GM08714 (cell line): ENCODE measurements around the gene UNG.

Source experiments
- H3K4me3 ChIP-seq: fragments of 200-500 bp; sonication (Bioruptor generic); 2 replicates; pipeline ENCODE4 v1.5.1; 2014; ENCODE audit warnings: mild to moderate bottlenecking, low read length, inconsistent platforms
- ZNF274 ChIP-seq: IDR thresholded peaks from 2 replicates; pipeline ENCODE4 v1.6.1; 2012; ENCODE audit warnings: mild to moderate bottlenecking, low read depth, low read length

The UNG gene

GRCh38 chr12:109100741-109101140 lies 3.3 kb downstream of the UNG start:
- no peak for TF ChIP-seq ZNF274
- H3K4me3 ChIP-seq, result no peak overlapping the region

DNA sequence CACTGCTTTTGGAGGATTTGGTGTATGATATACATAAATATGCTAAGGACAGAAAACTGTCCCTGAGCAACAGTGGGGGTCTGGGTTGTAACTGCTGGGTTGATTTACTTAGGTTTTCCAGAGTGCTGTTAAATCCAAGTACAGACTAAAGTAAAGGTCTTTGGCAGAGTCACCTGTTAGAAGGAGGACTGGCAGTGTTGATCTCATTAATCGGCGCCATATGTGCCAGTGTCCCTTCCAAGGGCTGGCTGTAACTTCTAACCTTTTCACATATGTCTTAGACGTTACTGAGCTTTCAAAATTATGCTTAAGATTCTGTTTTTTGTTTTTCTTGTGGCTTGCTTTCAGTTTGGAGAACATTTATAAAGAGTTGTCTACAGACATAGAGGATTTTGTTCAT lies 5.1 kb downstream of the UNG start:
- no peak for TF ChIP-seq ZNF274
- H3K4me3 ChIP-seq, result no peak overlapping the region

DNA sequence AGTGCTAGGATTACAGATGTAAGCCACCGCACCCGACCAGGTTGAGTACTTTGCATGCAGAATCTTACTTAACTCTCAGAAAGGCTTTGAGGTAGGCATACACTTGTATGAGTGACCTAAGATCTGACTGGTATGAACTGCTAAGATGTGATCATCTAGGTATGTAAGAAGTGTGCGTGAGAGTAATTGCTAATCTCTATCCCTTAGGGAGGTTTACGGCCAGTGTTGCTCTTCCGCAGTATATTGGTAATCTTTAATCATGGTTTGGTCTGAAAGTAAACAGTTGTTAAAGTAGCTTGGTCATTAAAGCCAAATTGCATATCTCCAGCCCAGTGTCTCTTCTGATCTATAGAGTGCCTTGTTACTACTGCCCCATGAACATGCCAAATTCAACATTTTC lies 7.8 kb downstream of the UNG start:
- TF ChIP-seq ZNF274, result no peak
- no peak overlapping the region for H3K4me3 ChIP-seq

DNA sequence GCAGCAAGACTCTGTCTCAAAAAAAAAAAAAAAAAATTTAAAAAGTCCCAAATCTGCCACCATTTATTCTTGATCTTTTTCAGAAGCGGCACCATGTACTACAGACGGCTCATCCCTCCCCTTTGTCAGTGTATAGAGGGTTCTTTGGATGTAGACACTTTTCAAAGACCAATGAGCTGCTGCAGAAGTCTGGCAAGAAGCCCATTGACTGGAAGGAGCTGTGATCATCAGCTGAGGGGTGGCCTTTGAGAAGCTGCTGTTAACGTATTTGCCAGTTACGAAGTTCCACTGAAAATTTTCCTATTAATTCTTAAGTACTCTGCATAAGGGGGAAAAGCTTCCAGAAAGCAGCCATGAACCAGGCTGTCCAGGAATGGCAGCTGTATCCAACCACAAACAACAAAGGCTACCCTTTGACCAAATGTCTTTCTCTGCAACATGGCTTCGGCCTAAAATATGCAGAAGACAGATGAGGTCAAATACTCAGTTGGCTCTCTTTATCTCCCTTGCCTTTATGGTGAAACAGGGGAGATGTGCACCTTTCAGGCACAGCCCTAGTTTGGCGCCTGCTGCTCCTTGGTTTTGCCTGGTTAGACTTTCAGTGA lies 12.5 kb downstream of the UNG start:
- TF ChIP-seq ZNF274, result no peak
- no peak overlapping the region for H3K4me3 ChIP-seq

DNA sequence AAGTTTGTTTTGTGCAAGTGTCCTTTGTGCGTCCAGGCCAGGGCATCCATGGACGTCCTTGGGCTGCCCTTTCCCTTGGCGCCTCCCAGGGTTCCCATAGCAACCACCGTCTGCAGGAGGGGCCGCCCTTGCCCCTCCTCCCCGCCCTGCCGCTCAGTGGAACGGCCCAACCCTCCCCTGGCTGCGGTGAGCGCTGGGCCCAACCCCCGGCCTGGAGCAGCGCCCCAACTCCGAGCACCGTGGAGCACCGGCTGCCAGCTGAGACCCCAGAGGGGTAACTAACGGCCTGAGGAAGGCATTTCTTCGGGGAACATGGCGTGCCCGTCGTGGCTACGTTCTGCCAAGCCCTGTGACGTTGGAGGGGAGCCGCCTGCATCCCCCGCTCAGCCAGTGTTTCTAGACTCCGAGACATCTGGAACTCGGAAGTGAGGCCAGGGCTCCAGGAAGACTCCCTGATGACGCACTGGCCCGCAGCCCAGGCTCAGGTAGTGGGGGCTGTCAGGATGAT lies 13.6 kb downstream of the UNG start:
- peak overlapping the region; percentile 39; the same call in 1 of the 2 replicates for H3K4me3 ChIP-seq
- TF ChIP-seq ZNF274, result no peak

DNA sequence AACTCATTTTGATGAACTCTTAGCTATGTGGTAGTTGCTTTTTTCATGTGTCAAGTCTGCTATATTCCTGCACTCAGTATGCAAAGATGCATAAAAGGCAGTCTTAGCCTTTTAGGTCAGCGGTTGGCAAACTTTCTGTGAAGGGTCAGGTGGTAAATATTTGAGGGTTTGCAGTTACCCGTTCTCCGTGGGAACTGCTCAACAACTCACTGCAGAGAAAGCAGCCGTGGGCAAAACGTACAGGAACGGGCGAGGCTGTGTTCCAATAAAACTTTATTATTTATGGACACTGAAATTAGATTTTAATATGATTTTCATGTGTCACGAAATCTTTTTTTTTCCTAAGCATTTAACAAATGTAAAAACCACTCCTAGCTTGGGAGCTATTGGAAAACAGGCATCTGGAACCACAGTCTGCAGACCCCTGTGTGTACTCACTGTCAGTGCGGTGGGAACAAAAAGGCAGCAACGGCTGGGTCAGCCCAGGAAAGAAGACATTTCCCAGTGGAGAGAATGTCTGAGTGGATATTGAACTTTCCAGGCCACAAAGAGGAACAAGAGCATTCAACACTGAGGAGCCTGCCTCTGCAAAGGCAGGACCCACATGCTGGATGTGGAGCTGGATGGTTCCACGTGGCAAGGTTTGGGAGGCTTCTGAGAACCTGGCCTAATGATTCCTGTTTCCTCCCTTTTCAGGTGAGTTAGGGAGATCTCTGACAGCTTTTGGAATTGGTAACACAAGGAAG lies 15.5 kb downstream of the UNG start:
- no peak overlapping the region for H3K4me3 ChIP-seq
- TF ChIP-seq ZNF274, result no peak

DNA sequence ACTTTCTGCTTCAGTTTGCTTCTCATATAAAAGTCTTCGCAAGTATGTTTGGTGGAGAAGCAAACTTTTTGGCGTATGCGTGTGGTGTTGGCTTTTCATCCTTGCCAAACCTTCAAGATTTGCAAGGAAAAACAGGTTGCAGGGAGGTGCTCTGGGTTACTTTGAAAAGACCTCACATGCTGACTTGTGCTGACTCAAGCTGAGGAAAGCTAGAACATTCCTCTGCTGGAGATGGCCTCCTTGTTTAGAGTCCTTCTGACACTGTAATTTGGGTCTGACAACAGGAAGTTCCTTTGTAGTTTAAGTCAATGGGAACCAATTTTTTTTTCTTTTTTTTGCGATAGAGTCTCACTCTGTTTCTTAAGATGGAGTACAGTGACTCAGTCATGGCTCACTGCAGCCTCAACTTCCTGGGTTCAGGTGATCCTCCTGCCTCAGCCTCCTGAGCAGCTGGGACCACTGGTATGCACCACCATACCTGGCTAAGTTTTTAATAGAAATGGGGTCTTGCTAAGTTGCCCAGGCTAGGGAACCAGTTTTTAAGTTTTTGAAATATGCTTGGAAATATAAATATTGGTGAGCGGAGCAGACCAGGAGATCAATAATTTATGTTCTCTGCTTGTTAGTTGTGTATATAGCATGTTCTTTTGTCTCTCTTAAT lies 16.4 kb downstream of the UNG start:
- TF ChIP-seq ZNF274, result no peak

GRCh38 chr12:109114644-109115043 lies 17.2 kb downstream of the UNG start:
- no peak for TF ChIP-seq ZNF274
- no peak overlapping the region for H3K4me3 ChIP-seq

More for the DNA sequence above, 16.4 kb downstream of the UNG start:
- no peak overlapping the region for H3K4me3 ChIP-seq

GRCh38 chr12:109115404-109115757 lies 18.0 kb downstream of the UNG start:
- TF ChIP-seq ZNF274, result no peak
- no peak overlapping the region for H3K4me3 ChIP-seq

DNA sequence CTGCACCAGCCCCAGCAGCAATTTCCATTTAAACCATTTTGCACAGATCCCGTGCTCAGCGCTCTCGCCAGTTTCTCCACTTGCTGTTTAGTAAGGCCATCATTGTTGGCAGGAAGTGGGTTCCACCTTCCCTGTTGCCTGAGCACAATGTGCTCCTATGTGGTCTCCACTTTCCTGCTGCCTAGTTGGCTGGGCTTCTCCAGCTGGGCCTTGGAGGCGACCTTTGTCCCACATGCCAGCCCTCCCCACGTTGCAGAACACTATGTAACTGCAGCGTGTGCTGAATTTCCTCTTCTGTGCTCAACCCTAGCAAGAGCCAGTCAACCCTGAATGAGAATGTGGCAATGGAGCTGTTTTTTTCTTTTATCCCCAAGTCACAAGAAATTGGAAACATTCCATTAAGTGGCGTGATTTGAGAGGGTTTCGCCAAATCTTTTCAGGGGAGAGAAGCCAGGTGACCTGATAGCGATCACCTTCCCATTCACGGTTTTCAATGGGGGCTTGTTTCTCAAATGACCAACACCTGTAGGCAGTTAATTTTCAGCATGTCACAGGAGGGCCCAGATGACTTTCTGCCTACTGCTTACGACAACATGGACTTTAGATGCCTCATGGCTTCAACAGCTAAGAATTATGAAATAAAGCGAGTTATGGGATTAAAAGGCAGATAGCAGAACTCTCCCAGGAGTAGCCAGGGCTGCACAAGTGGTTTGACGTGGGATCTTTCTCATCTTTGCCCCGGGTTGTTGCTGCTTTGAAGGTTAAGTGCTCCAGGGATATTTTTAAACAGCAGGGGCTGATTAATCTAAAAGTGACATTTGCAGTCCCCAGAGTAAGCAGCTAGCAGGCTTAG lies 18.6 kb downstream of the UNG start, which contains the start of gene ACACB:
TSS of gene ACACB (plus strand) at position 830 of the 853 bp plus-strand sequence. CDS start 22,819 bp downstream, outside the sequence.
- H3K4me3 ChIP-seq, result no peak within 1 kb of the TSS

DNA sequence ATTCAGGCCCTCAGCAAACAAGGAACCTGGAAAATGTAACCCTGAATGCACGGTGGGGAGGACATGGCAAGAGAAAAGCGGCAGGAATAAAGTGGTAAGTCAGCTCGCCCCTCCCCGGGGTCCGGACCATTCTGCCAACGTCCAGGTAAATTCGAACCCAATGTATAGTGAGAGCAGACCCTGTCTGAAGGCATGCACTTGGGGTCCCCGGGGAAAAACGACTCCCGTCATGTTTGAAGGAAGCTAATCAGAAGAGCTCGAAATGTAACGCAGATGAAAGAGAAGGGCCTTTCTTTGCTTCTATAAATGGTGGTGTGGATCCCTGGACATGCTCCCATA lies 19.2 kb downstream of the UNG start:
- TF ChIP-seq ZNF274, result no peak
- H3K4me3 ChIP-seq, result no peak overlapping the region

More for the DNA sequence above, 18.6 kb downstream of the UNG start, which contains the start of gene ACACB:
- TF ChIP-seq ZNF274, result no peak

GRCh38 chr12:109120095-109120494 lies 22.7 kb downstream of the UNG start:
- H3K4me3 ChIP-seq, result no peak overlapping the region
- TF ChIP-seq ZNF274, result no peak

DNA sequence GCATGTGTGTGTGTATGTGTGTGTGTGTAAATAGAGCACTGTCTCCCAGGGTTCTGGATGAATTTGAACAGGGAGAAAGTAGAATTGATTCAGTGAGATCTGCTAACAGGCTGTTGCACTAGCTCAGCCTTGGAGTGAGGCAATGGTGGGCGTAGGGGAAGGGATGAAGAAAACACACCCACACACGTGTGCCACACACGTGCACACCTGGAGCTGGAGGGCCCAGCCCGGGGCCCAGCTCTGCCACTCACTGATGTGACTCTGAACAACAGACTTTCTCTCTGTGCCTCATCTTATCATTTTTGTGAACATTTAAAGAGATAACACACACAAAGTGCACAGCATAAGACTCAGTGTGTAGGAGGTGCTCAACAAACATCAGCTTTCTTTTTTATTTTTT lies 23.2 kb downstream of the UNG start:
- TF ChIP-seq ZNF274, result no peak
- H3K4me3 ChIP-seq, result no peak overlapping the region

- no peak overlapping the region for H3K4me3 ChIP-seq
- no peak for TF ChIP-seq ZNF274
Measured at GRCh38 chr12:109121346-109121880, 24.0 kb downstream of the UNG start.
